ENCODE data around the gene GABARAPL1. TPM values are rescaled to one million over a fixed set of nuclear protein-coding genes. Genes with fewer than 3 reads are reported as not detected.
"Not testable (repeated sequence)": the region's sequence is repeated elsewhere in the genome, so short reads cannot be mapped to it uniquely, and the experiment has no call there.

Gene GABARAPL1
- total RNA-seq, 2 donors from 2014 or later = 15.8 to 20.3 TPM

- Mint-ChIP-seq H3K27ac (no peak overlapping the region), H3K4me3 (no peak overlapping the region), H3K4me1 (ENCODE audit: low read depth) (peaks cover 7% of the 10 kb centered on the region), H3K9me3 (no peaks in the 10 kb centered on the region), H3K36me3 (ENCODE audit: insufficient read depth in 2 of 2) (no peaks in the 10 kb centered on the region), H3K27me3 (ENCODE audit: low read depth) (peaks cover 43% of the 10 kb centered on the region)
- ATAC-seq (replicated peaks in 1 of 2) (no peak), DNase-seq (no peak)
Measured at GRCh38 chr12:10184261-10184843, 28.3 kb upstream of the GABARAPL1 start.

- peaks cover 13% of the 10 kb centered on the region for H3K4me1 Mint-ChIP-seq (ENCODE audit: low read depth)
- H3K36me3 Mint-ChIP-seq (ENCODE audit: insufficient read depth in 2 of 2) = no peaks in the 10 kb centered on the region
- H3K27ac Mint-ChIP-seq = no peak overlapping the region
- no peak for DNase-seq
- ATAC-seq (replicated peaks in 1 of 2) = no peak
- no peaks in the 10 kb centered on the region for H3K9me3 Mint-ChIP-seq
- no peak overlapping the region for H3K4me3 Mint-ChIP-seq
- peaks cover 40% of the 10 kb centered on the region for H3K27me3 Mint-ChIP-seq (ENCODE audit: low read depth)
Measured at GRCh38 chr12:10186299-10186698, 26.4 kb upstream of the GABARAPL1 start.

- H3K9me3 Mint-ChIP-seq; H3K4me3 Mint-ChIP-seq; ATAC-seq (replicated peaks in 1 of 2); H3K36me3 Mint-ChIP-seq (ENCODE audit: insufficient read depth in 2 of 2); H3K27ac Mint-ChIP-seq; DNase-seq: not testable (repeated sequence)
- Mint-ChIP-seq H3K27me3 (ENCODE audit: low read depth) (peaks cover 39% of the 10 kb centered on the region), H3K4me1 (ENCODE audit: low read depth) (peaks cover 13% of the 10 kb centered on the region)
Measured at GRCh38 chr12:10186958-10187357, 25.7 kb upstream of the GABARAPL1 start.

- no peaks in the 10 kb centered on the region for H3K36me3 Mint-ChIP-seq (ENCODE audit: insufficient read depth in 2 of 2)
- no peaks in the 10 kb centered on the region for H3K9me3 Mint-ChIP-seq
- ATAC-seq (replicated peaks in 1 of 2) (no peak), DNase-seq (no peak)
- no peak overlapping the region for H3K27ac Mint-ChIP-seq
- H3K4me1 Mint-ChIP-seq (ENCODE audit: low read depth) = peaks cover 6% of the 10 kb centered on the region
- peaks cover 28% of the 10 kb centered on the region for H3K27me3 Mint-ChIP-seq (ENCODE audit: low read depth)
- no peak overlapping the region for H3K4me3 Mint-ChIP-seq
Measured at GRCh38 chr12:10189653-10190052, 23.0 kb upstream of the GABARAPL1 start.

- H3K27me3 Mint-ChIP-seq (ENCODE audit: low read depth) = peaks cover 24% of the 10 kb centered on the region
- no peaks in the 10 kb centered on the region for H3K36me3 Mint-ChIP-seq (ENCODE audit: insufficient read depth in 2 of 2)
- H3K27ac Mint-ChIP-seq = no peak overlapping the region
- H3K4me1 Mint-ChIP-seq (ENCODE audit: low read depth) = peaks cover 6% of the 10 kb centered on the region
- ATAC-seq (replicated peaks in 1 of 2) (peak; percentile 93 to 94), DNase-seq (peak; percentile 46 to 49)
- no peak overlapping the region for H3K4me3 Mint-ChIP-seq
- H3K9me3 Mint-ChIP-seq = no peaks in the 10 kb centered on the region
Measured at GRCh38 chr12:10190558-10191388, 21.9 kb upstream of the GABARAPL1 start.

- Mint-ChIP-seq H3K9me3 (no peaks in the 10 kb centered on the region), H3K4me1 (ENCODE audit: low read depth) (peaks cover 12% of the 10 kb centered on the region)
Measured at GRCh38 chr12:10191865-10192264, 20.8 kb upstream of the GABARAPL1 start.

GRCh38 chr12:10194160-10194670 lies 18.5 kb upstream of the GABARAPL1 start:
- DNase-seq = no peak
- Mint-ChIP-seq H3K9me3 (no peaks in the 10 kb centered on the region), H3K4me1 (ENCODE audit: low read depth) (peaks cover 12% of the 10 kb centered on the region), H3K27me3 (ENCODE audit: low read depth) (peaks cover 24% of the 10 kb centered on the region), H3K36me3 (ENCODE audit: insufficient read depth in 2 of 2) (no peaks in the 10 kb centered on the region), H3K27ac (no peak overlapping the region), H3K4me3 (no peak overlapping the region)
- ATAC-seq (replicated peaks in 1 of 2) = no peak

More at GRCh38 chr12:10191865-10192264, 20.8 kb upstream of the GABARAPL1 start:
- Mint-ChIP-seq H3K4me3 (no peak overlapping the region), H3K36me3 (ENCODE audit: insufficient read depth in 2 of 2) (no peaks in the 10 kb centered on the region), H3K27ac (no peak overlapping the region), H3K27me3 (ENCODE audit: low read depth) (peaks cover 24% of the 10 kb centered on the region)
- DNase-seq (no peak), ATAC-seq (replicated peaks in 1 of 2) (no peak)

GRCh38 chr12:10196210-10196609 lies 16.5 kb upstream of the GABARAPL1 start:
- ATAC-seq (replicated peaks in 1 of 2) (no peak), DNase-seq (no peak)
- H3K4me1 Mint-ChIP-seq (ENCODE audit: low read depth) = peaks cover 6% of the 10 kb centered on the region
- no peaks in the 10 kb centered on the region for H3K36me3 Mint-ChIP-seq (ENCODE audit: insufficient read depth in 2 of 2)
- no peaks in the 10 kb centered on the region for H3K9me3 Mint-ChIP-seq
- peaks cover 19% of the 10 kb centered on the region for H3K27me3 Mint-ChIP-seq (ENCODE audit: low read depth)
- no peak overlapping the region for H3K4me3 Mint-ChIP-seq
- H3K27ac Mint-ChIP-seq = no peak overlapping the region

- H3K27me3 Mint-ChIP-seq (ENCODE audit: low read depth) = peaks cover 20% of the 10 kb centered on the region
- H3K36me3 Mint-ChIP-seq (ENCODE audit: insufficient read depth in 2 of 2) = no peaks in the 10 kb centered on the region
- H3K27ac Mint-ChIP-seq = no peak overlapping the region
- ATAC-seq (replicated peaks in 1 of 2) = peak in 1 of 2 donors; percentile 45
- H3K4me3 Mint-ChIP-seq = no peak overlapping the region
- no peak for DNase-seq
- H3K9me3 Mint-ChIP-seq = no peaks in the 10 kb centered on the region
- H3K4me1 Mint-ChIP-seq (ENCODE audit: low read depth) = peaks cover 6% of the 10 kb centered on the region
Measured at GRCh38 chr12:10197879-10198278, 14.8 kb upstream of the GABARAPL1 start.

GRCh38 chr12:10204495-10204894 lies 8.2 kb upstream of the GABARAPL1 start:
- not testable (repeated sequence) for H3K4me3 Mint-ChIP-seq; H3K36me3 Mint-ChIP-seq (ENCODE audit: insufficient read depth in 2 of 2); ATAC-seq (replicated peaks in 1 of 2); H3K27ac Mint-ChIP-seq; DNase-seq; H3K9me3 Mint-ChIP-seq; H3K4me1 Mint-ChIP-seq (ENCODE audit: low read depth)
- H3K27me3 Mint-ChIP-seq (ENCODE audit: low read depth) = peaks cover 13% of the 10 kb centered on the region

GRCh38 chr12:10205220-10205807 lies 7.4 kb upstream of the GABARAPL1 start:
- no peaks in the 10 kb centered on the region for H3K9me3 Mint-ChIP-seq
- H3K36me3 Mint-ChIP-seq (ENCODE audit: insufficient read depth in 2 of 2) = no peaks in the 10 kb centered on the region
- no peak overlapping the region for H3K4me3 Mint-ChIP-seq
- no peak for DNase-seq
- no peak for ATAC-seq (replicated peaks in 1 of 2)
- peaks cover 13% of the 10 kb centered on the region for H3K27me3 Mint-ChIP-seq (ENCODE audit: low read depth)
- H3K27ac Mint-ChIP-seq = no peak overlapping the region
- no peaks in the 10 kb centered on the region for H3K4me1 Mint-ChIP-seq (ENCODE audit: low read depth)

GRCh38 chr12:10207136-10207535 lies 5.5 kb upstream of the GABARAPL1 start:
- no peaks in the 10 kb centered on the region for H3K36me3 Mint-ChIP-seq (ENCODE audit: insufficient read depth in 2 of 2)

GRCh38 chr12:10210225-10210624 lies 2.5 kb upstream of the GABARAPL1 start:
- no peak for ATAC-seq (replicated peaks in 1 of 2)
- Mint-ChIP-seq H3K27ac (no peak overlapping the region), H3K4me3 (no peak overlapping the region), H3K9me3 (no peaks in the 10 kb centered on the region), H3K36me3 (ENCODE audit: insufficient read depth in 2 of 2) (no peaks in the 10 kb centered on the region), H3K4me1 (ENCODE audit: low read depth) (peaks cover 24% of the 10 kb centered on the region), H3K27me3 (ENCODE audit: low read depth) (peaks cover 7% of the 10 kb centered on the region)
- DNase-seq = no peak

More at GRCh38 chr12:10207136-10207535, 5.5 kb upstream of the GABARAPL1 start:
- peaks cover 4% of the 10 kb centered on the region for H3K4me1 Mint-ChIP-seq (ENCODE audit: low read depth)
- no peak overlapping the region for H3K27ac Mint-ChIP-seq
- no peak for DNase-seq
- peaks cover 13% of the 10 kb centered on the region for H3K27me3 Mint-ChIP-seq (ENCODE audit: low read depth)
- H3K4me3 Mint-ChIP-seq = no peak overlapping the region
- ATAC-seq (replicated peaks in 1 of 2) = no peak
- no peaks in the 10 kb centered on the region for H3K9me3 Mint-ChIP-seq
